ENCODE results near the gene OR2Z1.

- no peak for TF ChIP-seq TEAD4 (IDR thresholded peaks at IDR 0.05)
- TF ChIP-seq, protein P1, sequence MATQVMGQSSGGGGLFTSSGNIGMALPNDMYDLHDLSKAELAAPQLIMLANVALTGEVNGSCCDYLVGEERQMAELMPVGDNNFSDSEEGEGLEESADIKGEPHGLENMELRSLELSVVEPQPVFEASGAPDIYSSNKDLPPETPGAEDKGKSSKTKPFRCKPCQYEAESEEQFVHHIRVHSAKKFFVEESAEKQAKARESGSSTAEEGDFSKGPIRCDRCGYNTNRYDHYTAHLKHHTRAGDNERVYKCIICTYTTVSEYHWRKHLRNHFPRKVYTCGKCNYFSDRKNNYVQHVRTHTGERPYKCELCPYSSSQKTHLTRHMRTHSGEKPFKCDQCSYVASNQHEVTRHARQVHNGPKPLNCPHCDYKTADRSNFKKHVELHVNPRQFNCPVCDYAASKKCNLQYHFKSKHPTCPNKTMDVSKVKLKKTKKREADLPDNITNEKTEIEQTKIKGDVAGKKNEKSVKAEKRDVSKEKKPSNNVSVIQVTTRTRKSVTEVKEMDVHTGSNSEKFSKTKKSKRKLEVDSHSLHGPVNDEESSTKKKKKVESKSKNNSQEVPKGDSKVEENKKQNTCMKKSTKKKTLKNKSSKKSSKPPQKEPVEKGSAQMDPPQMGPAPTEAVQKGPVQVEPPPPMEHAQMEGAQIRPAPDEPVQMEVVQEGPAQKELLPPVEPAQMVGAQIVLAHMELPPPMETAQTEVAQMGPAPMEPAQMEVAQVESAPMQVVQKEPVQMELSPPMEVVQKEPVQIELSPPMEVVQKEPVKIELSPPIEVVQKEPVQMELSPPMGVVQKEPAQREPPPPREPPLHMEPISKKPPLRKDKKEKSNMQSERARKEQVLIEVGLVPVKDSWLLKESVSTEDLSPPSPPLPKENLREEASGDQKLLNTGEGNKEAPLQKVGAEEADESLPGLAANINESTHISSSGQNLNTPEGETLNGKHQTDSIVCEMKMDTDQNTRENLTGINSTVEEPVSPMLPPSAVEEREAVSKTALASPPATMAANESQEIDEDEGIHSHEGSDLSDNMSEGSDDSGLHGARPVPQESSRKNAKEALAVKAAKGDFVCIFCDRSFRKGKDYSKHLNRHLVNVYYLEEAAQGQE (IDR thresholded peaks at IDR 0.05; ENCODE audit: low read depth) = no peak
- TF ChIP-seq EGR1 (IDR thresholded peaks at IDR 0.05) = no peak
- no peak for TF ChIP-seq CREB1 (IDR thresholded peaks at IDR 0.05; ENCODE audit: low read depth)
- no peak for TF ChIP-seq FOXM1 (IDR thresholded peaks at IDR 0.05; ENCODE audit: borderline replicate concordance, low read depth)
- no peak for TF ChIP-seq EP300 (IDR thresholded peaks at IDR 0.05; ENCODE audit: borderline replicate concordance)
- no peak for TF ChIP-seq YY1 (IDR thresholded peaks at IDR 0.05; ENCODE audit: low read depth)
- no peak for TF ChIP-seq MAX (IDR thresholded peaks at IDR 0.05)
- TF ChIP-seq RAD21 (IDR thresholded peaks at IDR 0.05; ENCODE audit: low read depth) = no peak
- TF ChIP-seq CEBPB (IDR thresholded peaks at IDR 0.05) = no peak
- no peak for TF ChIP-seq USF1 (IDR thresholded peaks at IDR 0.05)
- no peak for TF ChIP-seq ZBTB7A (IDR thresholded peaks at IDR 0.05; ENCODE audit: low read depth)
Observed at GRCh38 chr19:8699908-8700307, 21.5 kb upstream of the OR2Z1 start.
